GM12864 (cell line): Measurements from ENCODE around the gene RDM1.

Source experiments
- DNase-seq: peaks from one replicate; pipeline ENCODE4 v3.0.0-alpha.2; 2011; ENCODE audit warnings: low read depth
- H3K4me3 ChIP-seq: 2 replicates; pipeline ENCODE4 v1.5.1; 2011; ENCODE audit warnings: mild to moderate bottlenecking, low read depth, low read length, control low read depth
- CTCF ChIP-seq: IDR thresholded peaks from 2 replicates; pipeline ENCODE4 v1.5.1; 2011; ENCODE audit warnings: low read depth, mild to moderate bottlenecking, moderate library complexity, low read length, control low read depth, inconsistent platforms; ENCODE audit errors: missing control alignments

RDM1 gene

DNA sequence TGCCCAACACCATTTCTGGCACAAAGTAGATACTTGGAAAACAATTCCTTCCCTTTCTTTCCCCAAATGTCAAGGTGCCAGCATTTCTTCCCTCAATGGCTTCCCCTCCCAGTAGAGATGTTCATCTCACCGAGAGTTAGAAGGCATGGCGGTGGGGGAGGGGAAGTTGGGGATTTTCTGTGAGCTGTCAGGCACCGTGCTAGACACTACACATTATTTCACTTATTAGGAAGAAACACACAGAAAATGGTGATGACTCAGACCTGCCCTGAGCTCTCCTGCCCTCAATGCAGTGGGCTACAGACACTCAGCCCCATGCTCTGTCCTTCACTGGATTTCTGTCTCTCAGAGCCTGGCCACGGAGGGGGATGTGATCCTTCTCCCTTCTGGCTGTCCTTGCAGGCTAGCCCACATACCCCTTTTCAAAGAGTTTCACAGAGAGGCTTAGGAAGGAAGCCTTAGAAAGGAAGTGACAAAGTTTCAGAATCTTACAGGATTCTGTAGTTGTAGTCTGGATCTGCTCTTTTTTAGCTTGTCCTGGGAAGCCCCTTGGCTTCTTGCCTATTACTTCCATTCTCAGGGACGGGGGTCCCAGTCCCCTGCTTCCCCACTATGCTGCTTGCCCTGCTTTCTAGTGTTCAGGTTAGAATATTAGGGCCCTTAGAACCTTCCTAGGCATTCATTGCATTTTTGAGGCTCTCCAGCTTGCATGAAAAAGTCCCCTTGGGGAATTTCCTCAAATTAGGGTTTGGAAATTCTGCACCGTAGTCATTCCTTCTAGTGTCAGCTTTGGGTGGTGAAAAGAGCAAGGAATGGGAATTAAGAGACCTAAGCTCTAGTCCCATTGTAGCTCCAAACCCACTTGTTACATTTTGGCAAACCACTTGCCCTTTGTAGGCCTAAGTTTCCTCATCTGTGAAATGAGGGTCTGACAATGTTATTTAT lies 38.2 kb downstream of the RDM1 start:
- TF ChIP-seq CTCF: no peak
- H3K4me3 ChIP-seq: no peak overlapping the region
- DNase-seq: no peak

DNA sequence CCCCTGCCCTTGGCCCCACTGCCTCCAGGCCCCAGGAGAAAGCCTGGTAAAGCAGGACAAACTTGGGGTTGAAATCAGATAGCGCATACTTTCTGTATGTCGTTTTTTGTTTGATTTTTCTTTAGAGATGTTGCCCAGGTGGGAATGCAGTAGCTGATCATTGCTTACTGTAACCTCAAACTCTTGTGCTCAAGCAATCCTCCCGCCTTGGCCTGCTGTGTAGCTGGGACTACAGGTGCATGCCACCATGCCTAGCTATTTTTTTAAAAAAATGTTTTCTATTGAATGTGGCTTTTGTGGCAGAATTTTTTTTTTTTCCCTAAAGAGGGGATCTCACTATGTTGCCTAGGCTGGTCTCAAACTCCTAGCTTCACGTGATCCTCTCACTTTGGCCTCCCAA lies 39.3 kb downstream of the RDM1 start:
- no peak for DNase-seq
- no peak overlapping the region for H3K4me3 ChIP-seq
- no peak for TF ChIP-seq CTCF

DNA sequence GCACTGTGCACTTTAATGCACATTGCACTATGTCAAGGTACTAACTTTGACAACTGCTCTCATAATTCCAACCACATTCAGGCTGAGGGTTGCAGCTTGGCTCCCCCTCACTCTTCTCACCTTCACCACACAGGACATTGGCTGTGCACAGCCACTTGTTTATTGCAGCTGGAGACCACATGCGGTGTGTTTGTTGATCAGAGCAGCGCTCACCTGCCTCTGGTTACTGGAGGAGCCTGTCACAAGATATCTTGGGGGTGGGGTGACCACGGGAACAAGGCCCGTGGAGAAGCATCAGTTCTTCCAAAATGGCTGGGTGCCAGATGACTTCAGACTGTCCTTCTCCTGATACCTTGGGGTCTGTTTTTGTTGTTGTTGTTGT lies 39.8 kb downstream of the RDM1 start:
- no peak overlapping the region for H3K4me3 ChIP-seq
- no peak for DNase-seq
- TF ChIP-seq CTCF: no peak

DNA sequence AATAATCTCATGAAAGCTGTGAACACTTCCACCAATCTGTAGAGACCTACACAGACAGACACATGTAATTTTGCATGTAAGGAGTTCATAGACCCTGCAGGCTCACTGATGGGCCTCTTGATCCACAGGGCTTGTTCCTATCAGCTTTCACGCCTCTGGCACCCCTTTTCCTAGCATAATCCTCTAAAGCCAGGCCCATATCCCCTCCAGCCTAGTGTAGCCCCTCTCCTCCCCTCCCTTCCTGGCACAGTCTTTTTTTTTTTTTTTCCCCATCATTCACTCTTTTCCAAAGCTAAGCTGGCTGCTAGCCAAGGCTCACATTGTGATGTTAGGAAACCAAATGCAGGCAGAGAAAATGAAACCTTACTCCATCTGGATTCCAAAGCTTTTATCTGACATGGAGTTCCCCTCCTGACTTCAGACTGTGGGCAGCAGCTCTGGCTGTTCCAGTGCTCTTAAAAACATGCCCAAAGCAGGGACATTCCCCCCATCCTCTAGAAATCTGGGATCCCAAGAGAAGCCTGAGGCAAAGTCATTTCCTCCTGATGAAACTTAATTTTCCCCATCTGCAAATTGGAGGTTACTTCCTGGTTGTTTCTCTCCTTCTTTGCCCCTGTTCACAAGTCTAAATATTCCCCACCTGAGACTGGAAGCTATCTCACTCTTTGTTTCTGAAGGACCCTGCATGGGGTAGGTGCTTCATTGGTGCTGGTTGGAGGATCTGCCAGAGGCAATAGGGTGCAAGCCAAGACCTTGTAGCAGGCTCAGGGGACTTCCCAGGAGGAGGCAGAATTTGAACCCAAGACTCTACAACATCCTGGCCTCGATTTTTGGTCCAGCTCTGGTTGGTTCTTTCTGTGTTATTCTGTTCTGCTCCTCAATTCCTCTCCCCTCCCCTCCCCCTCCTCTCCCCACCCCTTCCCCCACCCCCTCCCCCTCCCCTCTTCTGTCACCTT lies 40.5 kb downstream of the RDM1 start:
- TF ChIP-seq CTCF: no peak
- DNase-seq: no peak
- no peak overlapping the region for H3K4me3 ChIP-seq

GRCh38 chr17:35889241-35889640 lies 41.3 kb downstream of the RDM1 start:
- no peak for DNase-seq
- TF ChIP-seq CTCF: no peak
- H3K4me3 ChIP-seq: no peak overlapping the region

GRCh38 chr17:35879773-35880654 lies 50.6 kb downstream of the RDM1 start, which contains the start of gene CCL5:
CCL5 (minus strand) TSS chr17:35880360.
- no peak for TF ChIP-seq CTCF
- DNase-seq: peak; percentile 79
- H3K4me3 ChIP-seq: peak within 1 kb of the TSS; percentile 42
